K562 (cell line): Measurements from ENCODE around the gene CREB3L2. TPM values are rescaled to one million over a fixed set of nuclear protein-coding genes. Genes with fewer than 3 reads are reported as not detected.

Experiments
- ATAC-seq: fragments of 200-7000 bp; cut with Tn5 transposase; 3 replicates; pipeline ENCODE4 v1.9.1; 2020; ENCODE audit warnings: moderate library complexity
- BruUV-seq: library from RNA; stranded (reverse); fragments of 400-500 nt; replicated peaks from 2 replicates; lab custom pipeline; 2021; lab: Mats Ljungman, UMichigan
- CTCF ChIA-PET: fragments of 300-600 bp; formaldehyde crosslinking; extraction: SDS; loops from one replicate; lab custom pipeline; 2021; ENCODE audit warnings: low intra/inter-chr PET ratio; lab: Yijun Ruan, JAX
- POLR2A ChIA-PET: fragments of 300-600, 350-650 bp; sonication (Branson Sonifier 250); formaldehyde crosslinking; extraction: SDS; loops from one replicate; lab custom pipeline; 2021; ENCODE audit warnings: antibody characterized with exemption, inconsistent platforms; lab: Yijun Ruan, JAX
- DNase-seq, 4 experiments: peaks; one replicate each; pipeline versions ENCODE4 v3.0.0 to v3.0.0-alpha.2; 2011 to 2018; ENCODE audit warnings: low spot score in 3 of 4, mixed read lengths in 3 of 4; ENCODE audit errors: extremely low read depth in 1 of 4
- FAIRE-seq: peaks from 2 replicates; lab custom pipeline; 2011; peaks lifted over from hg19 to GRCh38; lab: Jason Lieb, UNC
- H2AFZ ChIP-seq: 2 replicates; pipeline ENCODE4 v1.6.0; 2011; ENCODE audit warnings: low read depth, low read length, control low read depth, inconsistent platforms
- H3K27ac ChIP-seq: fragments of 200-600 bp; 3 replicates; pipeline ENCODE4 v1.8.0; 2011; ENCODE audit warnings: low read depth, mild to moderate bottlenecking, control low read depth, inconsistent platforms, low read length, moderate library complexity, mixed read lengths; ENCODE audit errors: extremely low read depth
- H3K27me3 ChIP-seq, 2 experiments: fragments of 300-600 bp in 1 of 2; 2 replicates in 1 of 2; 3 replicates in 1 of 2; pipeline versions ENCODE4 v1.6.0 to v1.8.0; 2011; ENCODE audit warnings: inconsistent platforms in 2 of 2, low read length in 2 of 2, mild to moderate bottlenecking in 1 of 2, mixed read lengths in 1 of 2, moderate library complexity in 1 of 2; ENCODE audit not compliant: control insufficient read depth in 2 of 2, insufficient read depth in 2 of 2
- H3K36me3 ChIP-seq: fragments of 300-600 bp; 3 replicates; pipeline ENCODE4 v1.8.0; 2011; ENCODE audit warnings: mild to moderate bottlenecking, low read length, inconsistent platforms; ENCODE audit not compliant: control insufficient read depth, insufficient read depth
- H3K4me1 ChIP-seq, 2 experiments: fragments of 200-600 bp in 1 of 2; replicated peaks in 1 of 2; 2 replicates in 1 of 2; 3 replicates in 1 of 2; pipeline versions ENCODE4 v1.5.1 to v1.8.0; 2011; ENCODE audit warnings: inconsistent platforms in 2 of 2, low read length in 2 of 2, mild to moderate bottlenecking in 1 of 2, mixed read lengths in 1 of 2, moderate library complexity in 1 of 2; ENCODE audit not compliant: control insufficient read depth in 2 of 2, insufficient read depth in 2 of 2
- H3K4me2 ChIP-seq: 2 replicates; pipeline ENCODE4 v1.6.1; 2011; ENCODE audit warnings: low read length, control low read depth, inconsistent platforms, mixed read lengths; ENCODE audit not compliant: insufficient read depth
- H3K4me3 ChIP-seq: fragments of 200-600 bp; sonication (generic), shearing (Covaris generic); 2 replicates; pipeline ENCODE4 v1.5.1; 2016; ENCODE audit warnings: control low read depth, inconsistent platforms
- H3K79me2 ChIP-seq: fragments of 200-600 bp; 3 replicates; pipeline ENCODE4 v1.8.0; 2011; ENCODE audit warnings: low read length, inconsistent platforms; ENCODE audit not compliant: control insufficient read depth, insufficient read depth
- H3K9ac ChIP-seq, 2 experiments: 2 replicates each; pipeline versions ENCODE4 v1.6.0 to v1.6.1; 2011; ENCODE audit warnings: low read depth in 2 of 2, low read length in 2 of 2, control low read depth in 1 of 2, inconsistent platforms in 1 of 2, mild to moderate bottlenecking in 1 of 2, mixed read lengths in 1 of 2; ENCODE audit not compliant: insufficient read depth in 1 of 2
- H3K9me1 ChIP-seq: one replicate; pipeline ENCODE4 v1.6.0; 2011; ENCODE audit warnings: inconsistent platforms, mild to moderate bottlenecking, low read length, moderate library complexity; ENCODE audit not compliant: control insufficient read depth, insufficient read depth
- H3K9me3 ChIP-seq: replicated peaks from 2 replicates; pipeline ENCODE4 v1.5.1; 2011; ENCODE audit warnings: low read depth, low read length, inconsistent platforms; ENCODE audit not compliant: control insufficient read depth, insufficient read depth
- H4K20me1 ChIP-seq: replicated peaks from 2 replicates; pipeline ENCODE4 v1.6.1; 2011; ENCODE audit warnings: low read length, inconsistent platforms, mixed read lengths; ENCODE audit not compliant: control insufficient read depth, insufficient read depth
- DEAF1 ChIP-seq: fragments of 450-650 bp; formaldehyde crosslinking; IDR thresholded peaks from 2 replicates; pipeline ENCODE4 v1.4.0; 2020; ENCODE audit warnings: mild to moderate bottlenecking, moderate library complexity
- ZNF3 ChIP-seq: fragments of 250-450 bp; sonication (Bioruptor Pico); IDR thresholded peaks from 2 replicates; pipeline ENCODE4 v1.5.0; 2021; ENCODE audit warnings: mild to moderate bottlenecking, moderate library complexity
- ZNF436 ChIP-seq: fragments of 250-450, 450-650 bp; sonication (Bioruptor Pico); formaldehyde crosslinking; IDR thresholded peaks from 2 replicates; pipeline ENCODE4 v1.7.0; 2020; ENCODE audit warnings: mild to moderate bottlenecking
- ZNF561 ChIP-seq: fragments of 450-650 bp; formaldehyde crosslinking; conservative IDR thresholded peaks from 2 replicates; pipeline ENCODE4 v1.4.0; 2020; ENCODE audit warnings: mild to moderate bottlenecking, moderate library complexity
- WGBS: fragments of 100-300 bp; shearing (Covaris generic); methylation state at CpG from one replicate; pipeline ENCODE4 v1.1.6; 2016; ENCODE audit warnings: low coverage, mixed read lengths; ENCODE audit not compliant: insufficient coverage; ENCODE audit errors: missing lambda C conversion rate; 5-methylcytosine and 5-hydroxymethylcytosine counted together
- in situ Hi-C: fragments of 300-500 bp; cut with MboI; formaldehyde crosslinking; loops from 4 replicates; pipeline ENCODE4 v1.15.0; 2018; ENCODE audit warnings: inconsistent platforms, mixed read lengths
- intact Hi-C: fragments of 100-400 bp; cut with micrococcal nuclease; formaldehyde crosslinking; loops from 2 replicates; pipeline ENCODE4 v1.14.2; 2022
- polyA plus RNA-seq, 8 experiments: library from polyadenylated mRNA; depleted of rRNA in 4 of 8; stranded (reverse) in 5 of 8; unstranded in 3 of 8; fragments of >200 nt; fragmentation: Nextera tagmentation in 2 of 8; fragmentation: Illumina TruSeq in 1 of 8; extraction: Ambion mirVana in 2 of 8; extraction: Trizol in 1 of 8; gene quantifications; 2 replicates each; pipeline versions ENCODE4 v1.2.1 to v1.2.3, GENCODE V29; 2011 to 2014; ENCODE audit warnings: inconsistent platforms in 1 of 8, missing spikeins in 1 of 8
- total RNA-seq, 7 experiments: library from RNA; depleted of rRNA in 6 of 7; stranded (reverse); fragments of >200 nt in 6 of 7; fragmentation: Illumina TruSeq in 2 of 7; extraction: Trizol in 2 of 7; gene quantifications; 2 replicates each; pipeline versions ENCODE4 v1.2.1 to v1.2.3, GENCODE V29; 2011 to 2021; ENCODE audit warnings: low replicate concordance in 1 of 7
- TF ChIP-seq, protein P1 (sequence below): sonication (generic); formaldehyde crosslinking; IDR thresholded peaks from 2 replicates; pipeline ENCODE4 v1.8.1; 2023; ENCODE audit warnings: missing genetic modification reagents, mild to moderate bottlenecking, borderline replicate concordance

The CREB3L2 gene
- total and polyA plus RNA-seq, 9 of the 15 experiments (the other 6 are each of a cell fraction or from before 2014, with no cell fraction given): 7.1 to 45.6 (median 15.8) TPM

DNA sequence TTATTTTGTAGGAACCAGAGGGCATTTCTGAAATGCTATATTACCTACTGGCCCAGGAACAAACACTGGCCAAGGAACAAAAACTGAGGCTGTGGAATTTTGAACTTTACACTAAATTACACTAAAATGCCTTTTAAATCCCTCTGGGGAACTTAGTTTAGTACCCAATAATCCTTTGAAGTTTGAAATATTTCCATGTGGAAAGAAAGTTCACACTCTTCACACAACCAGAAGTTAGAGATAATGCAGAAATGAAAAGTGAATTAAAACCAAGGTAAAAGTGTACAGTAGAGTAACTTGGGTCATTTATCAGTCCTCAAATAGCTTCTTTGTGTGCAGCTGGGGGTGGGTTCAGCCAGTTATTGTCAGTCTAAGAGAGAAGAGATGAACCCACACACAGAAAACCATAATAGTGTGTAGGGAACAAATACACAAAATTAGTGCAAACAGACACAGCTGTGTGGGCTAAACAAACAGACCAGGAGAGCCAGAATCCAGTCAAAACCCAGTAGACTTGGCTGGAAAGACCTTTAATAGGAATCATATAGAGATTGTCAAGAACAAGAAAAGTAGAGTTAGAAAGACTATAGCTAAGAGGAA, 108.6 kb downstream of the CREB3L2 start (continued):
- no peak for TF ChIP-seq ZNF436
- no peak for TF ChIP-seq DEAF1
- TF ChIP-seq ZNF3 (CRISPR knock-in tag): no peak

DNA sequence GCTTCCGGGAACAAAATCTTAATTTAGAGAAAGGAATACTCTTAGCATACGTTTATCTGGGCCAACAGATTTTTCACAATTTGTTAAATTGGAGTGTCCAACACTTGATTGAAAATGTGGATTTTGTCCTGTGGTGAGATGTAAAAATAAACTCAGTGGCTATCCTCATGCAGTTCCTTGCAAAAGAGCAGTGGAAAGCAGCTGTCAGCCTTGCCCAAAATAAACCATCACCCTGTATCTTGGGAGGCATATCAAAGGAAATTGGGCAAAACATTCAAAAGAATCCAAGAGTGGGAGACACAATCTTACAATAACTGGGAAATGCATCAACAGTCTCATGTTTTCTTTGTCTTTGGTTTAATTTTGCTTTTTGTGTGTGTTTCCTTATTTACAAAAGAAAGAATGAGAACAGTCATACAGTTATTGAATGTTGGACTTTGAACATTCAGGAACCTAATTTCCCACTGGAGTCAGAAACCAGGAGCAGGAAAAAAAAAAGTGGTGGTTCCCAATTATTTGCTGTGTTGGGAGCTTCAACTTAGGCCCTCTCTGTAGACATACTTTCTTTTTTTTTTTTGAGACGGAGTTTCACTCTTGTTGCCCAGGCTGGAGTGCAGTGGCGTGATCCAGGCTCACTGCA, 110.8 kb downstream of the CREB3L2 start:
- no peak for DNase-seq
- ChIA-PET CTCF (no interaction called here), POLR2A (no interaction called here)
- no peaks in the 10 kb centered on the region for H3K27me3 ChIP-seq
- 83% methylated on average over 4 of the region's 4 CpGs for whole genome bisulfite sequencing
- no peak overlapping the region for H3K4me2 ChIP-seq
- H3K9me3 ChIP-seq: no peaks in the 10 kb centered on the region
- TF ChIP-seq, protein P1, sequence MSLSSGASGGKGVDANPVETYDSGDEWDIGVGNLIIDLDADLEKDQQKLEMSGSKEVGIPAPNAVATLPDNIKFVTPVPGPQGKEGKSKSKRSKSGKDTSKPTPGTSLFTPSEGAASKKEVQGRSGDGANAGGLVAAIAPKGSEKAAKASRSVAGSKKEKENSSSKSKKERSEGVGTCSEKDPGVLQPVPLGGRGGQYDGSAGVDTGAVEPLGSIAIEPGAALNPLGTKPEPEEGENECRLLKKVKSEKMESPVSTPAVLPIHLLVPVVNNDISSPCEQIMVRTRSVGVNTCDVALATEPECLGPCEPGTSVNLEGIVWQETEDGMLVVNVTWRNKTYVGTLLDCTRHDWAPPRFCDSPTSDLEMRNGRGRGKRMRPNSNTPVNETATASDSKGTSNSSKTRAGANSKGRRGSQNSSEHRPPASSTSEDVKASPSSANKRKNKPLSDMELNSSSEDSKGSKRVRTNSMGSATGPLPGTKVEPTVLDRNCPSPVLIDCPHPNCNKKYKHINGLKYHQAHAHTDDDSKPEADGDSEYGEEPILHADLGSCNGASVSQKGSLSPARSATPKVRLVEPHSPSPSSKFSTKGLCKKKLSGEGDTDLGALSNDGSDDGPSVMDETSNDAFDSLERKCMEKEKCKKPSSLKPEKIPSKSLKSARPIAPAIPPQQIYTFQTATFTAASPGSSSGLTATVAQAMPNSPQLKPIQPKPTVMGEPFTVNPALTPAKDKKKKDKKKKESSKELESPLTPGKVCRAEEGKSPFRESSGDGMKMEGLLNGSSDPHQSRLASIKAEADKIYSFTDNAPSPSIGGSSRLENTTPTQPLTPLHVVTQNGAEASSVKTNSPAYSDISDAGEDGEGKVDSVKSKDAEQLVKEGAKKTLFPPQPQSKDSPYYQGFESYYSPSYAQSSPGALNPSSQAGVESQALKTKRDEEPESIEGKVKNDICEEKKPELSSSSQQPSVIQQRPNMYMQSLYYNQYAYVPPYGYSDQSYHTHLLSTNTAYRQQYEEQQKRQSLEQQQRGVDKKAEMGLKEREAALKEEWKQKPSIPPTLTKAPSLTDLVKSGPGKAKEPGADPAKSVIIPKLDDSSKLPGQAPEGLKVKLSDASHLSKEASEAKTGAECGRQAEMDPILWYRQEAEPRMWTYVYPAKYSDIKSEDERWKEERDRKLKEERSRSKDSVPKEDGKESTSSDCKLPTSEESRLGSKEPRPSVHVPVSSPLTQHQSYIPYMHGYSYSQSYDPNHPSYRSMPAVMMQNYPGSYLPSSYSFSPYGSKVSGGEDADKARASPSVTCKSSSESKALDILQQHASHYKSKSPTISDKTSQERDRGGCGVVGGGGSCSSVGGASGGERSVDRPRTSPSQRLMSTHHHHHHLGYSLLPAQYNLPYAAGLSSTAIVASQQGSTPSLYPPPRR (CRISPR knock-in tag): 0 out of 2 replicates have a peak, but pooled peaks have one; percentile 30
- no peak for TF ChIP-seq ZNF561 (CRISPR knock-in tag)
- peaks cover 58% of the 10 kb centered on the region; the same call in 2 of the 3 replicates for H3K36me3 ChIP-seq
- H3K9ac ChIP-seq: no peak overlapping the region
- no peak overlapping the region for H3K27ac ChIP-seq
- no peaks in the 10 kb centered on the region for H3K79me2 ChIP-seq
- no peaks in the 10 kb centered on the region for H3K9me1 ChIP-seq
- ATAC-seq: no peak
- peaks cover 0 to 2% of the 10 kb centered on the region in 2 experiments; a peak in 2 of 5 replicates for H3K4me1 ChIP-seq
- intact Hi-C loops: no loop called here
- BruUV-seq: no TSS peak
- in situ Hi-C loops: no loop called here
- H2AFZ ChIP-seq: no peak overlapping the region
- H3K4me3 ChIP-seq: no peak overlapping the region
- no peak for FAIRE-seq
- no peaks in the 10 kb centered on the region for H4K20me1 ChIP-seq
